Muscle layer of duodenum (tissue), 2 donors: ENCODE measurements around the gene TENT4B.

Experiments
- H3K27ac ChIP-seq: one replicate; pipeline ENCODE4 v1.7.0; 2013; ENCODE audit warnings: mild to moderate bottlenecking, low read length
- H3K27me3 ChIP-seq: one replicate; pipeline ENCODE4 v1.7.0; 2013; ENCODE audit warnings: low read depth, mild to moderate bottlenecking, control low read depth, low read length
- H3K36me3 ChIP-seq, 2 donors: one replicate each; pipeline ENCODE4 v1.7.0; 2013; ENCODE audit warnings: low read length in 2 of 2, control low read depth in 1 of 2, mild to moderate bottlenecking in 1 of 2; ENCODE audit not compliant: insufficient read depth in 2 of 2, control insufficient read depth in 1 of 2
- H3K4me1 ChIP-seq, 2 donors: one replicate each; pipeline ENCODE4 v1.7.0; 2013; ENCODE audit warnings: low read length in 2 of 2, mild to moderate bottlenecking in 2 of 2, control low read depth in 1 of 2, moderate library complexity in 1 of 2; ENCODE audit not compliant: insufficient read depth in 2 of 2, control insufficient read depth in 1 of 2
- H3K4me3 ChIP-seq, 2 donors: one replicate each; pipeline ENCODE4 v1.7.0; 2013; ENCODE audit warnings: low read length in 2 of 2, low read depth in 1 of 2, mild to moderate bottlenecking in 1 of 2
- H3K9me3 ChIP-seq, 2 donors: one replicate each; pipeline ENCODE4 v1.7.0; 2013; ENCODE audit warnings: low read length in 2 of 2, control low read depth in 1 of 2, mild to moderate bottlenecking in 1 of 2; ENCODE audit not compliant: control insufficient read depth in 1 of 2
- donor health status: healthy.

Gene TENT4B

DNA sequence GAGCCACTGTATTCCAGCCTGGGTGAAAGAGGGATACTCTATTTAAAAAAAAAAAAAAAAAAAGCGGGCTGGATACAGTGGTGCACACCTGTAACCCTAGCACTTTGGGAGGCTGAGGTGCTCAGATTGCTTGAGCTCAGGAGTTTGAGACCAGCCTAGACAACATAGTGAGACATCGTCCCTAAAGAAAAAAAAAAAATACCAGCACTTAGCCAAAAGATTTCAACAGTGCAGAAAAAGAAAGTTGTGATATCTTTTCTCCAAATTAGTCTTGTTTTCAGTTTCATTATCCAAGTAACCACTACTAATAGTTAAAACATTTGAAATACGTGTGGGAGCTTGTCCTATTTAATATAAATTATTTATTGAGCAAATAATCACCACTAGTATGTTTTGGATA, 48.7 kb downstream of the TENT4B start:
- Histone ChIP-seq H3K27me3 (no peaks in the 10 kb centered on the region), H3K4me1 (peaks cover 20 to 46% of the 10 kb centered on the region in 2 donors), H3K27ac (no peak overlapping the region)

DNA sequence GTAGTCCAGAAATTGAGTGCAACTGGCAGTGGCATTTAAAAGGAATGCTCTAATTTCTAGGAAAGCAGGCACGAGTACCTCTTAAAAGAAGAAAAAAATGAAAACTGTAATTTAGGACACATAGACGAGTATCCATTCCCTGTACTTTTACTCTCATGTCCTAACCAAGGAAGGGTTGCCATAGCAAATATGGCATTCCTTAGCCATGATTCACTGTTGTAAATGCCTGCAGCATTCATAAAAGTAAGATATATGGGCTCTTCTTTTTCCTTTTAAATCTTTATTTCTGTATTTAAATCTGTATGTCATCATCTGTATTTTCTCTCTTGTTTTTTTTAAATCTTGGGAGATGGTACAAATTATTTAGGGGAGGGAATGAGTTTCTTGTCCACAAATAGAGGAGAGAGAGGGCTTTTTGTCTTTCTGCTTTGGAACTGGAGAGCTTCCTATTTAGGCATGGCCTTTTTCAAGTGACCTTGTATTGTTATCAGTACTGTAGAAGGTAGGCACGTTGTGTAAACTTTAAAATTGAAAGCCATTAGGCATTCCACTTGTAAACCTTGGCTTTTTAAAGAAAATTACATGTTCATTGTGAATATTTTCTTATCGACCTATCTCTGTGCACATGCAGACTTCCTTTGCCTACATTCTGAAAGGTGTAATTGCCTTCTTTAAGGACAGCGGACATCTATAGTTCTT, 50.0 kb downstream of the TENT4B start:
- peak overlapping the region; percentile 64 for H3K27ac ChIP-seq
- H3K27me3 ChIP-seq, result no peaks in the 10 kb centered on the region
- H3K9me3 ChIP-seq, result no peaks in the 10 kb centered on the region
- H3K4me3 ChIP-seq, result peak overlapping the region in 1 of 2 donors; percentile 8
- H3K4me1 ChIP-seq, result peaks cover 24 to 55% of the 10 kb centered on the region in 2 donors
- no peaks in the 10 kb centered on the region for H3K36me3 ChIP-seq

More for the DNA sequence above, 48.7 kb downstream of the TENT4B start:
- no peak overlapping the region for H3K4me3 ChIP-seq
- no peaks in the 10 kb centered on the region for H3K9me3 ChIP-seq
- H3K36me3 ChIP-seq, result no peaks in the 10 kb centered on the region

DNA sequence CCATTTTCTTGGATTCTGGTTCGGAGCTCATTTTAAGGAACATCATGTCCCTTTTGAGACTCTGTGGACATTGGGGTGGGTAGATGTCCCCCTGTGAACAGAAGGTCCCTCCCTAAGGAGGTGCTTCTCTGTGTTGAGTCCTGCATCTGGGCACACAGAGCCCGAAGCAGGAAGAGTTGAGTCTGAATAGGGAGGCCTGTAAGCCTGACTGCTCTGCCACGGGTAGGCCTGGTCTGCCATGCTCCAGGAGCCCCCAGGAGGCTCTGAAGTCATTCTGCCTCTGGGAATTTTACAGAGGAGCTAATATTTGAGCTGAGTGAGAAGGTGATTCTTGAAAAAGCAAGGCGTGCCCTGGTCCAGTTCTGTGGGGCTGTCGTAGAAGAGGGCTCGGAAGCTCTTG, 50.6 kb downstream of the TENT4B start:
- H3K4me1 ChIP-seq, result peaks cover 27 to 60% of the 10 kb centered on the region in 2 donors
- H3K4me3 ChIP-seq, result no peak overlapping the region
- H3K9me3 ChIP-seq, result no peaks in the 10 kb centered on the region
- no peaks in the 10 kb centered on the region for H3K27me3 ChIP-seq
- no peaks in the 10 kb centered on the region for H3K36me3 ChIP-seq
- peak overlapping the region; percentile 64 for H3K27ac ChIP-seq

DNA sequence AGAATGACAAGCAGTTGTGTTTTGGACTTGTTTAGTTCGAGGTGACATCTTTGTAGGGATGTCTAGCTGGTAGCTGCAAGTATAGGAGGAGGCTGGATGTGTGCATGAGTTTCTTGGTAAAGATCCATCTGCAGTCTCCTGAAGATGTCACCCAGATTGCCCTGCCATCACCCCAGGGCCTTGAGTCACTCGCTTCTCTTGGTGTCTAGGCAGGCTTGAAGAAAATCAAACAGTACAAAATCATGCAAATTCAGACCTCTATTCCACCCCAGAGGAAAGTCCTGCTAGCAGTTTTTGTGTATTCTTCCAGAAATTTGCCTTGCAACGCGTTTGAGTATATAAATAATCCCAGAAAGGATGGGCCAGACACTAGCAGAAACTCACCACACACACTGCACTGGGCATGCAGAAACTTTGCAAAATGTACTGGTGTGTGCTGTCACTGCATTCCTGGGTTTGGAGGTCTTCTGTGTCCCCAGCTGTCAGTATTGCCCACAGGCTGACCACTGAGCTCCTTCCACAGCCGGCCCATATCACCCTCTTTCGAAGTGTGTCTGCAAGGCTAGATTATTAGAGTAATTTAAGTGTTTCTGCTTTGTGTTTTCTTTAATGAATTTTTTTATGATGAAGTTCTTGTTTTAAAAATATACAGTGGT, 51.5 kb downstream of the TENT4B start:
- H3K36me3 ChIP-seq, result no peaks in the 10 kb centered on the region
- H3K9me3 ChIP-seq, result no peaks in the 10 kb centered on the region
- no peaks in the 10 kb centered on the region for H3K27me3 ChIP-seq
- H3K27ac ChIP-seq, result no peak overlapping the region
- no peak overlapping the region for H3K4me3 ChIP-seq
- H3K4me1 ChIP-seq, result peaks cover 35 to 64% of the 10 kb centered on the region in 2 donors

DNA sequence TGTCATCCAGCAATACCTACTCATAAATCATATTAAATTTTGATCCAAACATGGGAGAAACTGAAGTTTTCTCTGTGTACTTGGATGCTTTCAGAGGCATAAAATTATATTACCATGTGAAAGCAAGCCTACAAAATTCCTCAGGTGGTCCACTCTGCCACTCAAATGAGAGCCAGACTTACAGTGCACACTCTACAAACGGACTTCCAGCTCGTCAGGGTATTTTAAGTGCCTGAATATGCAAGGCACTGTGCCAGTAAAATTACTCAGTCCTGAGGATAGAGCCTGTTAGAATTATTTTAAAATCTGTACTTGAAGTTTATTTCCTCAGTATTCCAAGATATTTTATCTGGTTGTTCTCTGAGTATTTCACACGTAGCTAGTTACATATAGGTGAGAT, 54.5 kb downstream of the TENT4B start:
- Histone ChIP-seq H3K27me3 (no peaks in the 10 kb centered on the region), H3K9me3 (no peaks in the 10 kb centered on the region), H3K36me3 (peaks cover 4 to 7% of the 10 kb centered on the region in 2 donors), H3K4me1 (peaks cover 44 to 76% of the 10 kb centered on the region in 2 donors), H3K4me3 (no peak overlapping the region), H3K27ac (no peak overlapping the region)

DNA sequence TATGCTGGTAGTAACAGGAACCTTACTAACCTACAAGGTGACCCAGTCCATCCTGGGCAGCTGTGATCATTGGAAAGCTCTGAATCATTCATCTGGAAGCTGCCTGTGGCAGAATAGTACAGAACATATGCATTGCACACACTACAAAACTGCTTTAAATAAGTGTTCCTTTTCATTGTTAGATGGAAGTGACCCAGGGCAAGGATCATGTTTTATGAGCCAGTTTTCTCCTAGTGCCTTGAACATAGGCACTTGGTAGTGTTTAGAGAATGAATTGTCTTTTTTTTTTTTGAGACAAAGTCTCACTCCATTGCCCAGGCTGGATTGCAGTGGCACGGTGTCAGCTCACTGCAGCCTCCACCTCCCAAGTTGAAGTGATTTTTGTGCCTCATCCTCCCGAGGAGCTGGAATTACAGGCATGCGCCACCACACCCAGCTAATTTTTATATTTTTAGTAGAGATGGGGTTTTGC, 55.4 kb downstream of the TENT4B start:
- Histone ChIP-seq H3K27me3 (no peaks in the 10 kb centered on the region), H3K4me3 (no peak overlapping the region), H3K4me1 (peaks cover 37 to 67% of the 10 kb centered on the region in 2 donors)

DNA sequence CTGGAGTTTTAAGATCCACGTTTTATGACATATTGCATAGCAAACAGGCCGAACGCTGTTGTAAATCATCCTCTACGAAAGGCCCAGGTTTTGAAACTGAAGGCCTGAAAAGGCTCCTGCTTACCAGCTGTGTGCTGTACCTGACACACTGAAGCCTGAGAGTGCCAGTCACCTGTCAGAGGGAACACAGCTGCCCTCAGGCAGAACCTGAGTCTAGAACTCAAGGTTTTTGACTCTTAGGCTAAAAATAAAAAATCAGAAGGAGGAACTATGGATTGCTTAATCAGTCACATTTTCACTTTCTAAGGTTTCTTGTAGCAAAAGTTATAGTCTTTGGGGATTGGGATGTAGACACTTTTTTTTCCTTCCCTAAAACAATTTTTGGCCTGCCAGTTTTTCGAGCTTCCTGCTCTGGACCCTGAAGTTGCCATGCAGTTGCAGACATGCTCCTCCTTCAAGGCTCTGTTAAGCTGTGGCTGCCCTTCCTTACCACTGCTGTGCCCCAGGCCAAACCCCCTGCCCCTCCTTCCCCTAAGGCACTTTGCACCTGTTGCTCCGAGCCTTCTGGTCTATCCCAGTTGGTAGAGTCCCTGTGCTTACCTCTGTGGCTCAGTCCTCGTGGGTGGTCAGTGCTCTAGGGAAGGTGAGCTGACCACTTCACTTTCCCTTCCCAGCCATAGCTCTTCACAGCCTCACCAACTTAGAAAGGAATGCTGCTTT, 56.6 kb downstream of the TENT4B start:
- peak overlapping the region; percentile 32 for H3K27ac ChIP-seq
- peaks cover 29 to 55% of the 10 kb centered on the region in 2 donors for H3K4me1 ChIP-seq
- no peaks in the 10 kb centered on the region for H3K27me3 ChIP-seq
- H3K9me3 ChIP-seq, result no peaks in the 10 kb centered on the region
- no peak overlapping the region for H3K4me3 ChIP-seq
- peaks cover 7 to 8% of the 10 kb centered on the region in 2 donors for H3K36me3 ChIP-seq

More for the DNA sequence above, 55.4 kb downstream of the TENT4B start:
- Histone ChIP-seq H3K36me3 (peaks cover 6 to 7% of the 10 kb centered on the region in 2 donors), H3K9me3 (no peaks in the 10 kb centered on the region), H3K27ac (no peak overlapping the region)

DNA sequence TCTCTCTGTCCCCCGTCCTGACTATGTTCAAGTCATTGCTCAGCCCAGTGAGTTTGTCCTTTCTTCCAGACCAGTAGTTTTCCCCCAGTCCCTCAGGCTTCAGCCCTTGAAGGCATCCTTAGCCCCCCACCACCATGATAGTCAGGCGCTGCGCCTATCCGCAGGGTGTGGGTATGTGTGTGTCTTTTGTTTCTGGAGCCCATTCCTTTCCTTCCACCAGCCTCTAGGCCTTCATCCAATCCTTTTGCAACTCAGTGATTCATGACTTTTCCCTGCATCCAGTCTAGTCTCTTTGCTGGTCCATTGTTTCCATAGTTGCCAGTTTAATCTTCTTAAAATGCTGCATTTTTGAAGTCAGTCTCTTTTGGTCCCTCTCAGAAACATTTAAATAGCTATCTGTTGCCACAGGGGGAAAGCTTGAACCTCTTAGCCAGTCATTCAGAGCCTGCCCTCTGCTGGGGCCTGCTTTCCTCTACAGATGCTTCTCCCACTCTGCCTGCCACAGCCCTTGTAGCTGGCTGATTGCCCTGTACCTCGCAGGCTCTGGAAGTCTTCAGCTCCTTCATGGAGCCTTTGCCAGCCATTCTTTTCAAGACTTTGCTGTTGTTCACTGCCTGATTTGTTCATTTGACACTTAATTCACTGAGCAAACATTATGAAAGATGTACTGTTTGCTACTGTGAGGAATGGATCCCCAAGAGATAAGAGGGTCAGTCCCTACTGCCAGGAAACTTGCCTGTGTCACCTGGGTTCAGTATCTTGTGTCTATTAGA, 57.3 kb downstream of the TENT4B start:
- Histone ChIP-seq H3K27me3 (no peaks in the 10 kb centered on the region), H3K4me1 (peaks cover 24 to 49% of the 10 kb centered on the region in 2 donors)

DNA sequence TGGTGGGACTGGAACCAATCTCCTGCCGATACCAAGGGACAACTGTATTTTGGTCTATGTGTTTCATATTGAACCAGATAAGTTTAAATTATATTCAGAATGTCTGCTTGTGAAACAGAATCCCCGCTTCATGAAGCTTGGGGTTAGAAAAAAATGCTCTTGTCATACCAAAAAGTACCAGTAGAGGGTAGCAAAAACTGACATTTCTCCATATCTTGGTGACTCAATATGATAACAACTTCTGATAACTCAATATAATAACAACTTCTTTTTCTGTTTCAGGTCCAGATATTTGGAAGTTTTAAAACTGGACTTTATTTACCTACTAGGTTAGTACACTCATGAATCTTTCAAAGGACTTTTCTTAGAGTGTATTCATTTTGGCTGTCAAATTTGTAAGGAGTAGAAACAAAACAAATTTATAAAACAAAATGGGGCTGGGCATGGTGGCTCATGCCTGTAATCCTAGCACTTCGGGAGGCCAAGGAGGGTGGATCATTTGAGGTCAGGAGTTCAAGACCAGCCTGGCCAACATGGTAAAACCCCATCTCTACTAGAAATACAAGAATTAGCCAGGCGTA, 60.9 kb downstream of the TENT4B start:
- Histone ChIP-seq H3K27me3 (no peaks in the 10 kb centered on the region), H3K4me1 (peaks cover 14 to 25% of the 10 kb centered on the region in 2 donors), H3K9me3 (no peaks in the 10 kb centered on the region), H3K4me3 (no peak overlapping the region), H3K27ac (no peak overlapping the region), H3K36me3 (peaks cover 15 to 42% of the 10 kb centered on the region in 2 donors)

More for the DNA sequence above, 57.3 kb downstream of the TENT4B start:
- peaks cover 7 to 12% of the 10 kb centered on the region in 2 donors for H3K36me3 ChIP-seq
- H3K27ac ChIP-seq, result peak overlapping the region; percentile 32
- H3K9me3 ChIP-seq, result no peaks in the 10 kb centered on the region
- no peak overlapping the region for H3K4me3 ChIP-seq

DNA sequence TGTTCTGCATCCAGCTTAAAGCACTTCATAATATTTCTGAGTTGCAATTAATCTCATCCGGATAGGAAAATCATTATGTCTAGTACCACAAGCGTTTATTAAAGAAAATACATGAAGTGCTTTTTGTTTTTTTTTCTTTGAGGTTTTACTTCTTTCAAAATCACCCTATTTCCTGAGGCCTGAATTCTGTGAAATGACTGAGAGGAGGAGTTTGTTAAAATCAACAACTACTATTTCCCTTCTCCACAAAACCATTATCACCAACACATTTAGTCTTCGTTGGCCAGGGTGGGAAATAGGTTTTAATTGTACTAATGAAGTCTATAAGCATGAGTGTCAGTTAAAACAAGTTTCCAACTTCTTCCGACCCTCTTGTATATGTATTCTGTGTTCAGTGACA, 62.6 kb downstream of the TENT4B start:
- peaks cover 15 to 43% of the 10 kb centered on the region in 2 donors for H3K36me3 ChIP-seq
- H3K9me3 ChIP-seq, result no peaks in the 10 kb centered on the region
- no peak overlapping the region for H3K27ac ChIP-seq
- H3K4me1 ChIP-seq, result peaks cover 0 to 10% of the 10 kb centered on the region in 2 donors
- H3K4me3 ChIP-seq, result no peak overlapping the region
- no peaks in the 10 kb centered on the region for H3K27me3 ChIP-seq
